ENCODE measurements around the gene CDKL1.

- TF ChIP-seq POLR2A (IDR thresholded peaks at IDR 0.05; ENCODE audit: extremely low read depth, insufficient read length) (no peak), CTCF (IDR thresholded peaks at IDR 0.05; ENCODE audit: low read depth, low read length) (no peak), MYC (IDR thresholded peaks at IDR 0.05; ENCODE audit: low read depth, low read length) (no peak)
Measured at GRCh38 chr14:50342221-50343078, 54.2 kb downstream of the CDKL1 start.

Measured in NB4 (cell line).